Measurements from ENCODE around the gene PER1. TPM values are rescaled to one million over a fixed set of nuclear protein-coding genes. Genes with fewer than 3 reads are reported as not detected.
"Not testable (repeated sequence)": the region's sequence is repeated elsewhere in the genome, so short reads cannot be mapped to it uniquely, and the experiment has no call there.

PER1 gene
- total RNA-seq, 1 experiment from 2014 or later = 9.7 TPM

DNA sequence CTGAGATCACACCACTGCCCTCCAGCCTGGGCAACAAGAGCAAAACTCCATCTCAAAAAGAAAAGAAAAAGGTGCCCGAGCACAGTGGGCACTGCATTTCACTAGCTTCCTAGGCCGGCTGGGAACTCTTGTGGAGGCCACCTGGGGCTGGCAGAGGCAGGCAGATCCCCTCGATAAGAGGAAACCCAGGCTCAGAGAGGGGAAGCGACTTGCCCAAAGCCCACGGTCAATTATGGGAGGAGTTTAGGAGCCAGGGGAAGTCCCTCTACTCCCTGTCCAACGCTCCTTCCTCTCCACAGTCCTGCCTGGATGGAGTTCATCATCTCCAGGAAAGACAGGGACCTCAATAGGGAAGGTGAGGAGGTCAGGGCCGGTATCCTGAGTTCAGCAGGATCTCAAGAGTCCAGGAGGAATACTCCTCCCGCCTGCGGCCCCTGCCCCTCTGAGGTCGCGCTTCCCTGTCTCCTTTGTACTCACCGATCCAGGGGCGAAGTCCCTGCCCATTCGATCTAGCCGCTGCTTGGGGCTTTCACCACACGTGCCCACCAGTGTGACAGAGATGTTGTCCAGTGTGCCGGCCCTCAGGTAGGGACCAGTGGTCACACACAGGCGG, 34.7 kb downstream of the PER1 start:
- no peak for DNase-seq (ENCODE audit: low read depth, low spot score)
- in situ Hi-C loops (cut with HindIII; ENCODE audit: low pct_unique_long_range_greater_than_20kb, low sequenced_read_pairs) = no loop called here

- in situ Hi-C loops (cut with HindIII; ENCODE audit: low pct_unique_long_range_greater_than_20kb, low sequenced_read_pairs) = no loop called here
These were observed 35.4 kb downstream of the PER1 start for GRCh38 chr17:8116776-8117175.

GRCh38 chr17:8110907-8111306, 41.3 kb downstream of the PER1 start:
- in situ Hi-C loops (cut with HindIII; ENCODE audit: low pct_unique_long_range_greater_than_20kb, low sequenced_read_pairs) = no loop called here
- no peak for DNase-seq (ENCODE audit: low read depth, low spot score)

More at GRCh38 chr17:8116776-8117175, 35.4 kb downstream of the PER1 start:
- DNase-seq (ENCODE audit: low read depth, low spot score) = no peak

DNA sequence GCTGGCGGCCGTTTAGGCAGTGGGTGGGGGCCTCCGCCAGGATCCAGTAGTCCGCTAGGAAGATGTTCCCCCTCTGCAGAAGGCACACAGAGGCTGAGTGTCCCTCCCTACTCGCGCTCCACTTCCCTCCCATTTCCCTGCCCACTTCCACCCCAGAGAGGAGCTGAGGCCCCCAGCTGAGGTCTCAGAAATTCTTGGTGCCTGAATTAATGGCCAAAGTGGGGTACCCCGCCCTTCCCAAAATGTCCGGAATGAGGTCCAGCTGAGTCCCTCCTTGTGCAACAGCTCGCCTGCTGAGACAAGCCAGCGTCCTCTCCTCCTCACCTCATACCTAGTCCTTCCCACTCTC, 41.8 kb downstream of the PER1 start:
- in situ Hi-C loops (cut with HindIII; ENCODE audit: low pct_unique_long_range_greater_than_20kb, low sequenced_read_pairs) = no loop called here
- no peak for DNase-seq (ENCODE audit: low read depth, low spot score)

GRCh38 chr17:8109661-8110455, 42.3 kb downstream of the PER1 start:
- in situ Hi-C loops (cut with HindIII; ENCODE audit: low pct_unique_long_range_greater_than_20kb, low sequenced_read_pairs) = no loop called here
- peak; percentile 59 for DNase-seq (ENCODE audit: low read depth, low spot score)

- no peak for DNase-seq (ENCODE audit: low read depth, low spot score)
- in situ Hi-C loops (cut with HindIII; ENCODE audit: low pct_unique_long_range_greater_than_20kb, low sequenced_read_pairs) = no loop called here
These were observed 43.1 kb downstream of the PER1 start for GRCh38 chr17:8108972-8109660.

DNA sequence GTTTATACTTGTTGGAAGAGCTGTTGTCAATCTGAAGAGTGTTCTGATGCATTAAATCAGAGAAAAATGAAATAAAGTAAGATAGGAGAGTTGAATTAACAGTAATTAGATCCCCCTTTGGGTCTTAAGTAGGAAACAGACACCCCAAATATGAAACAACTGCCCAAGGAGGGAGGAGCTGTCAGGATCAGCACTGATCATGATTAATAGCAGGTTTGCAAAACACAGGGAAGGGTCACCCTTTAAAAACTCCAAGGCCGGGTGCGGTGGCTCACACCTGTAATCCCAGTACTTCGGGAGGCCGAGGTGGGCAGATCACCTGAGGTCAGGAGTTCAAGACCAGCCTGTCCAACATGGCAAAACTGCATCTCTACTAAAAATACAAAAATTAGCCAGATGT, 45.2 kb downstream of the PER1 start:
- in situ Hi-C loops (cut with HindIII; ENCODE audit: low pct_unique_long_range_greater_than_20kb, low sequenced_read_pairs); DNase-seq (ENCODE audit: low read depth, low spot score): not testable (repeated sequence)

GRCh38 chr17:8105957-8106398, 46.2 kb downstream of the PER1 start:
- in situ Hi-C loops (cut with HindIII; ENCODE audit: low pct_unique_long_range_greater_than_20kb, low sequenced_read_pairs) = no loop called here
- DNase-seq (ENCODE audit: low read depth, low spot score) = no peak

DNA sequence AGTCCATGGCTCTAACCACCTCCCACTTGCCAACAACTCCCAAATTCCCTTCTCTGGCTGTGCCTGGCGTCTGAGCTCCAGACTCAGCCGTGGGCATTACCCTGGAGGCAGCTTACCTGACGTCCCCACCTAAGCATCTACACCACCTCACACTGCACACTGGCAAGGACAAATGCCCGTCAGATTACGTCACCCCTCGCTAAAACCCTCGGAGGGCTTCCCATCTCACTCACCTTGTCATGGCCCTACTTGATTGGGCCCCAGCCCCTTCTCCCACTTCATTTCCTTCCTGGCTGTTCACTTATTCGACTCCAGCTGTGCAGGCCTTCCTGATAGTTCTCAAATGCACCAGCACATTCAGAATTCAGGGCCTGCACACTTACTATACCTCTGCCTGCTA, 47.3 kb downstream of the PER1 start:
- in situ Hi-C loops (cut with HindIII; ENCODE audit: low pct_unique_long_range_greater_than_20kb, low sequenced_read_pairs) = no loop called here
- no peak for DNase-seq (ENCODE audit: low read depth, low spot score)

DNA sequence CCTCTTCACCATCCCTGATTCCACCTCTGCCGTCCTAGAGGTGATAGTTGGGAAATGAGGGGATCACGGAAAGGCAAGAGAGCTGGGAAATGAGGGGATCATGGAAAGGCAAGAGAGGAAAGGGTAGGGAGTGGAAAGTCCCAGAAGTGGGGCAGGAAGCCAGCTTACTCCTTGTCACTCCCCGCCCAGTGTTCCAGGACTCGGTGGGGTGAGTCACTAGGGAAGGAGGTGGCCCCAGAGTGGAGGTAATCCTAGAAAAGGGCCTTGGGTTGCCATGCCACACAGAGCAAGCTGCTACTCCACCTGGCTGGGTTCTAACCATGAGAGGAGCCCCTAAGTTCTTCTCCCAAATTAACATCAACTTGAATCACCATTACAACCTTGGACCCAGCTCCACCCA, 48.7 kb downstream of the PER1 start:
- in situ Hi-C loops (cut with HindIII; ENCODE audit: low pct_unique_long_range_greater_than_20kb, low sequenced_read_pairs) = no loop called here
- DNase-seq (ENCODE audit: low read depth, low spot score) = no peak

- no peak for DNase-seq (ENCODE audit: low read depth, low spot score)
- in situ Hi-C loops (cut with HindIII; ENCODE audit: low pct_unique_long_range_greater_than_20kb, low sequenced_read_pairs) = no loop called here
These were observed 50.5 kb downstream of the PER1 start for GRCh38 chr17:8101721-8102120.

- in situ Hi-C loops (cut with HindIII; ENCODE audit: low pct_unique_long_range_greater_than_20kb, low sequenced_read_pairs) = no loop called here
- no peak for DNase-seq (ENCODE audit: low read depth, low spot score)
These were observed 51.4 kb downstream of the PER1 start for GRCh38 chr17:8100763-8101162.

DNA sequence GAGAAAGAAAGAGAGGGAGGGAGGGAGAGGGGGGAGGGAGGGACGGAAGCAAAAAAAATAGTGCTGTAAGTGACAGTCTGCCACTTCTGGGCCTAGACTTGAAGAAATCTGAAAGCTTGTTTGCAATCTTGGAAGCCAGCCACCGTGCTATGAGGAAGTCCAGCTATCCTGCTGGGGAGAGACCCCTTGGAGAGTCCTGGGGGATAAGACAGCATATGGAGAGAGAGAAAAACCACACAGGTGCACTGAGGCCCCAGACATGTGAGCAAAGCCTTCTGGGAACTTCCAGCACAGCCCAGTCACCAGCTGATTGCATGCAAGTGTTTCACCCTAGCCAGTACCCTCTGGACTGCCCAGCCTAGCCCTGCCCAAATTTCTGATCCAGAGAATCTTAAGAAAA, 52.1 kb downstream of the PER1 start:
- no peak for DNase-seq (ENCODE audit: low read depth, low spot score)
- in situ Hi-C loops (cut with HindIII; ENCODE audit: low pct_unique_long_range_greater_than_20kb, low sequenced_read_pairs) = no loop called here

DNA sequence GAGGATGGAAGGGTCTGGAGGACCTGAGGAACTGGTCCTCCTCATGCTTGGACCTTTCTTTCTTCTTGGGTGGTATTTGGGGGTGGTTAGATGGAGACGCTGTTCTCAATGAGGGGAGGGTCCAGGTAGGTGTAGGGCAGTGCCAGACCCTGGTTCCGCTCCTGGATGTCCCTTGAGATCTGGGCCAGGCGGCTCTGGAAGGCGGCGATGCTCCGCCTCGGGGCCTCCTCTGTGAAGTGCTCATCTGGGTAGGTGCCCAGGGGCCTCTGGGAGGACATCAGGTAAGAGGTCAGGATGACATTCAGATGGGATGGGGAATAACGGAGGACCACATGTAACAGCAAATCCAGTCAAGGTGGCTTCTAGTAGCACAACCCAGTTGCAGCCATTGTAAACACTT, 55.7 kb downstream of the PER1 start:
- in situ Hi-C loops (cut with HindIII; ENCODE audit: low pct_unique_long_range_greater_than_20kb, low sequenced_read_pairs) = no loop called here
- no peak for DNase-seq (ENCODE audit: low read depth, low spot score)

GRCh38 chr17:8095361-8095760, 56.8 kb downstream of the PER1 start:
- DNase-seq (ENCODE audit: low read depth, low spot score) = no peak
- in situ Hi-C loops (cut with HindIII; ENCODE audit: low pct_unique_long_range_greater_than_20kb, low sequenced_read_pairs) = no loop called here

- in situ Hi-C loops (cut with HindIII; ENCODE audit: low pct_unique_long_range_greater_than_20kb, low sequenced_read_pairs) = no loop called here
- no peak for DNase-seq (ENCODE audit: low read depth, low spot score)
These were observed 61.0 kb downstream of the PER1 start for GRCh38 chr17:8091033-8091687.
